NCI-H2029 (cell line): ENCODE measurements around the gene TNRC6B.
"Not testable (repeated sequence)": the region's sequence is repeated elsewhere in the genome, so short reads cannot be mapped to it uniquely, and the experiment has no call there.

ENCODE experiments used
- DNase-seq: peaks from one replicate; lab custom pipeline; 2025; lab: John Stamatoyannopoulos, UW

TNRC6B gene

DNA sequence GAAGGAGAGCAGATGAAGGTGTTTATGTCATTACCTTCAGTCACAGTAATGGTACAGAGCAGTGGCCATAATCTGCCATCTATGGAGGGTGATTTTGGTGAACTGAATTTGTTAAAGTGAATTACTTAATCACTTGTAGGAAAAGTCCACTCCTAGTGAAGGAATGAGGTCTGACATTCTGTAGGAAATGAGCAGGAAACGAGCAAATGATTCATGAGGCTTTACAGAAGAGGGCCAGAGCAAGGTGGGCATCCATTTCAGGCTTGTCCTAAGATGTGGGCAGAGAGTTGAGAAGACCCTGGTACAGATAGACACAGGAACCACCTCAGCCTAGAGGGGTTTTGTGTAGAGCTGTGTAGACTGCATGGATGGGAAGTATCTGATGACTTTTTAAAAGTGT, 186.7 kb downstream of the TNRC6B start:
- no peak for DNase-seq

DNA sequence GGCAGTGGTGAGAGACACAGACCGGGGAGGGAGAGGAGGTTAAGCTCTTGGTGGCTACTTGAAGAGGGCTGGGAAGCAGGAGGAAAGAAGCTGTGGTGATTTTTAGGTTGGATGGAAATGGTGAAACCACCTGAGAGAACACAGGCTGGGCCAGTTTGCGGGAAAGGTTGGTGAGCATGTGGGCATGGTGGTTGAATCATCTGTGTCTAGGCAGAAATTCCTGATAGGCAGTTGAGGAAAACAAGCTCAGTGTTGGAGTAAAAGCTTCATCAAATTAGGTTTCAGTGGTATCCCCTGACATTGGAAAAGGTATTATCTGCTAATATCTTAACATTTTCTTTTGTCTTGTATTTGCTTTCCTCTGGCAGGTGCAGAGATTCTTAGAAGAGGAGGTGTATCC, 188.3 kb downstream of the TNRC6B start:
- no peak for DNase-seq

DNA sequence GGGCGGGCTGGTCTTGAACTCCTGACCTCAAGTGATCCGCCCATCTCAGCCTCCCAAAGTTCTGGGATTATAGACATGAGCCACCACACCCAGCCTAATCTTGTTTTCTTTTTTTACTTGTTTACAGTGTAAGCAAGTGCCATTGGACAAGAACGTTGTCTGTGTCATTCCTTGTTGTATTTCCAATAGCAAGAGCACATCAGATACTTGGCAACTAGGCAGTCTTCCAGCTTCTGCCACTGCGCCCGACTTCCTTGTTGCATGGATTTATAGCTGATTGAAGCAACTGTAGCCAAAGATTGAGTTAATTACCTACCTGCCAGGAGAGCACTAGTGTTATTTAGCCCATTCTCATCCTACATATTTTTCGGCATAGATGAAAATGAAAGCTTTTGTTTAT, 189.6 kb downstream of the TNRC6B start:
- DNase-seq, result no peak

DNA sequence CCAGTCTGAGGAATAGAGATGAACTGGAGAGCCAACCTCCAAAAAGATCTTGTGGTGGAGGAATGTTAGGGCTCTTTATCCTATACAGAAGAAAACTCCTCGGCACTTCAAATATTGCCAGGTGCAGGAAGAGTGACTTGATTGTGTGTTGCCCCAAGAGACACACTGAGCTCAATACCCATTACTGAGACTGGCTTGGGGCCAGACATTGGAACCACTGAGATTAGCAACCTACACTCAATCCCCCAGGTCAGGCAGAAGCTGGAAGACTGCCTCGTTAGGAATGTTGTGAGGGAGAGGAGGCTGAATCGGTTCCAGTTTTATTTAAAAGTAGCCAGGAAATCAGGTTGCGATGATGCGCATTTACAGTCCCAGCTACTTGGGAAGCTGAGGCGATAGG, 190.3 kb downstream of the TNRC6B start:
- DNase-seq, result no peak

DNA sequence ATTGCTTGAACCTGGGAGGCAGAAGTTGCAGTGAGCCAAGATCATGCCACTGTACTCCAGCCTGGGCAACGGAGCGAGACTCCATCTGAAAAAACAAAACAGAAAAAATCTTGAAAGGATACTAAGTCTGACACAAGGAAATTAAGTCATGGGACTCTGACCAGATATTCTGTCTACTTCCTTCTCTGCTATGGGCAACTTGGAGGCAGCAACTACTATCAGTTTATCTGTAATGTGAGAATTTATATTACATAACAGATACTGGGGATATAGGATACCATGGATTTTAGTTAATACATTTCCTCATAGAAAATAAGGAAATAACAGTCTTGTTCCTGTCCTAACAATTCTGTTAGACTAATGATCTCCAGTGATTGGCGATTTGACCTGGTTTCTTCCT, 191.1 kb downstream of the TNRC6B start:
- DNase-seq, result no peak

DNA sequence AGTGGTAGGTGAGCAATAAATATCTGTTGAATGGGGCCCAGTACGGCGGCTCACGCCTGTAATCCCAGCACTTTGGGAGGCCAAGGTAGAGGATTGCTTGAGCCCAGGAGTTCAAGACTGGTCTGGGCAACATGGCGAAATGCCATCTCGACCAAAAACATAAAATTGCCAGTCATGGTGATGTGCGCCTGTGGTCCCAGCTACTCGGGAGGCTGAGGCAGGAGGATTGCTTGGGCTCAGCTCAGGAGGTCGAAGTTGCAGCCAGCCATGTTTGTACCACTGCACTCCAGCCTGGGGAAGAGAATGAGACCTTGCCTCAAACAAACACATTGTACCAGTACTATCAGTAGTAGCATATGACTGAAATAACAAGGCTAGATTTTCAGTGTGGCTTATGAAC, 196.8 kb downstream of the TNRC6B start:
- no peak for DNase-seq

DNA sequence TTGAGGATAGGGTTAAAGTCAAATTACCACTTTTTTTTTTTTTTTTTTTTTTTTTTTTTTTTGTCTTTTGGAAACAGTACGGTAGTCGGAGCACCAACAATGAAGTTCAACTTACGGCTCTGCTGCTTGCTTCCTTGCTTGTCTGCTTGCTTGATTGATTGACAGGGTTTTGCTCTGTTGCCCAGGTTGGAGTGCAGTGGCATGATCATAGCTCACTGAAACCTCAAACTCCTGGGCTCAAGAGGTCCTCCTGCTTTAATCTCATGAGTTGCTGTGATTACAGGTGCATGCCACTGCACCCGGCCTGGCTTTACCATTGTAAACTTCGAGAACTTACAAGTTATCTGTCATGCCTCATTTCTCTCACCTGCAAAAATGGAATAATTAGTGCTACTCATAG, 198.4 kb downstream of the TNRC6B start:
- DNase-seq, result no peak

DNA sequence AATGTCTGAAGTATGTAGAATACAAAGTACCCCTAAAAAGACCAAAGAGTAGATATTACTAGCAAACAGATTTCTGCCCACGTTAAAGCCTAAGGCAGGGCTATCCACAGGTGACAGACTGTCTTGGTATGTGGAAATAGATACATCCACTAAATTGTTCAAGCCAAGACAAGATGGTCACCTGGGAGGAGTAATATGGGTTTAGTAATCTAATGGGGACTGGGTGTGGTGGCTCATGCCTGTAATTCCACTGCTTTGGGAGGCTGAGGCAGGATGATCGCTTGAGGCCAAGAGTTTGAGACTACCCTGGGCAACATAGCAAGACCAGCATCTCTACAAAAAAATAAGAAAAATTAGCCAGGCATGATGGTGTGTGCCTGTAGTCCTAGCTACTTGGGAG, 200.2 kb downstream of the TNRC6B start:
- DNase-seq, result no peak

DNA sequence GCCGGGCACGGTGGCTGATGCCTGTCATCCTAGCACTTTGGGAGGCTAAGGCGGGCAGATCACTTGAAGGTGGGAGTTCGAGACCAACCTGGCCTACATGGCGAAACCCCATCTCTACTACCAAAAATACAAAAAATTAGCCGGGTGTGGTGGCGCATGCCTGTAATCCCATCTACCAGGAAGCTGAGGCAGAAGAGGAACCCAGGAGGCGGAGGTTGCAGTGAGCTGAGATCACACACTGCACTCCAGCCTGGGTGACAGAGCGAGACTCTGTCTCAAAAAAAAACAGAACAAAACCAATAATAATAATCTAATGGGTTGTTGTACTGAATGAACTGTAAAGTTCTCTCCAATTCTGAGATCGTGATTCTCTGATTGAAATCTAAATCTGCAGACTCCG, 200.7 kb downstream of the TNRC6B start:
- DNase-seq, result not testable (repeated sequence)

DNA sequence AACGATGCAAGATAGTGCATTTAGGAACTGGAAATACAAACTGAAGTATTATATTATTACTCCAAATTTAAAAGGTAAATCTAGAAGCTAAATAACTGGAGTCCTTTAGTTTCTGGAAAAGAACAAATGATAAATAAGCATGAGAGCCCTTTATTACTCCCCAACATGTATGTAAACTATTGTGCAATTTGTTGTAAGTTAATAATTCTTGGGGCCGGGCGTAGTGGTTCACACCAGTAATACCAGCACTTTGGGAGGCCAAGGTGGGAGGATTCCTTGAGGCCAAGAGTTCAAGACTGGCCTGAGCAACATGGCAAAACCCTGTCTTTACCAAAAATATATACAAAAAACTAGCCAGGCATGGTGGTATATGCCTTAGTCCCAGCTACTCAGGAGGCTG, 203.7 kb downstream of the TNRC6B start:
- no peak for DNase-seq

DNA sequence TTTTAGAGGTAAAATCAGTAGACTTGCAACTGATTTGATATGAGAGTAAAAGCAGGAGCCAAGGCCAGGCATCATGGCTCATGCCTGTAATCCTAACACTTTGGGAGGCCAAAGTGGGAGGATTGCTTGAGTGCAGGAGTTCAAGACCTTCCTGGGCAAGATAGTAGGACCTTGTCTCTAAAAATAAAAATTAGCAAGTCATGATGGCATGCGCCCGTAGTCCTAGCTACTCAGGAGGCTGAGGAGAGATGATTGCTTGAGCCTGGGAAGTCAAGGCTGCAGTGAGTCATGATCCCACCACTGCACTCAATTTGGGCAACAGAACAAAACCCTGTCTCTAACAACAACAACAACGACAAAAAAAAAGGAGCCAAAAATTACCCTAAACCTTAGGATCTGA, 206.2 kb downstream of the TNRC6B start:
- no peak for DNase-seq

DNA sequence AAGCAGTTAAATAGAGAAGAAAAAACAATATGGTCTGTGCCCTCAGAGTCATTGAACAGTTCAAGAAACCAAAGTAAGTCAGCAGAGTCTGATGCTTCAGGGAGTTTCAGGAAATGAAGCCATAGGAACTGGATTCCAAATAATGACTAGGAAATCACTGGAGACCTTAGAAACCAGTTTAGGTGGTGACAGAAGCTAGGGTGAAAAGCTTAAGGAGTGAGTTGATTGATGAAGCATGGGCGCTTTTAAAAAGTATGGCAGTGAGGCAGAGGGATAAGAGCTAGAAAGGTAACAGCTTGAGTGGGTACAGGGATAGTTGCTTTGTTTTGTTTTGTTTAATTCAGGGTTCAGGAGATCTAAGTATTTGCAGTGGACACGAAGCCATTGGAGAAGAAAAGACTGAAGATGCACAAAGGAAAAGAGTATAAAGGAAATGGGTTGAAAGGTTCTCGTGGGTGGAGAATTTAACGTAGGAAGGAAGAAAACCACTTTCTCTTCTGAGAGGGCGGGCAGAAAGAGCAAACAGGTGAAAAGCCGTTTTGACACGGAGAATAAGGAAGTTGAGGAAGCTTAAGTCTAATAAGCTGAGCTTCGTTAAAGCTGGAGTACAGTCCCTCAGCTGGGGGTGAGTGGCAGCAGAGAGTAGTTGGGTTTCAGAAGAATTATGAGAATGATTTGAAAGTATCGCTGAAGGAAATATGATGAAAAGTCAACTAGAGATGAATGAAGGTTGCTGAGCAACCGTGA, 207.5 kb downstream of the TNRC6B start:
- no peak for DNase-seq
